GM12891 (cell line): ENCODE data around the gene DCC.

Source experiments
- DNase-seq: peaks from one replicate; pipeline ENCODE4 v3.0.0; 2011; ENCODE audit warnings: low spot score; ENCODE audit not compliant: insufficient read length
- FAIRE-seq: peaks from 2 replicates; lab custom pipeline; 2011; peaks lifted over from hg19 to GRCh38; lab: Jason Lieb, UNC
- PAX5 ChIP-seq: IDR thresholded peaks from 2 replicates; pipeline ENCODE4 v1.6.1; 2011; ENCODE audit warnings: low read length, moderate library complexity, mild to moderate bottlenecking; ENCODE audit not compliant: insufficient read depth, severe bottlenecking
- POLR2A ChIP-seq: IDR thresholded peaks from 2 replicates; pipeline ENCODE4 v1.6.1; 2011; ENCODE audit warnings: low read depth, low read length, control low read depth
- POLR2AphosphoS5 ChIP-seq: IDR thresholded peaks from 2 replicates; pipeline ENCODE4 v1.6.1; 2011; ENCODE audit warnings: low read depth, low read length, control low read depth
- POU2F2 ChIP-seq: IDR thresholded peaks from 2 replicates; pipeline ENCODE4 v1.6.1; 2011; ENCODE audit warnings: low read depth, mild to moderate bottlenecking, control low read depth, low read length, moderate library complexity
- SPI1 ChIP-seq: IDR thresholded peaks from 2 replicates; pipeline ENCODE4 v1.6.1; 2011; ENCODE audit warnings: low read depth, low read length, control low read depth
- TAF1 ChIP-seq: IDR thresholded peaks from 2 replicates; pipeline ENCODE4 v1.6.1; 2011; ENCODE audit warnings: low read depth, low read length, control low read depth

DCC gene

GRCh38 chr18:52694804-52695203 lies 354.8 kb downstream of the DCC start:
- TF ChIP-seq POLR2AphosphoS5 = no peak
- TF ChIP-seq PAX5 = no peak
- TF ChIP-seq TAF1 = no peak
- DNase-seq (no peak), FAIRE-seq (no peak)

DNA sequence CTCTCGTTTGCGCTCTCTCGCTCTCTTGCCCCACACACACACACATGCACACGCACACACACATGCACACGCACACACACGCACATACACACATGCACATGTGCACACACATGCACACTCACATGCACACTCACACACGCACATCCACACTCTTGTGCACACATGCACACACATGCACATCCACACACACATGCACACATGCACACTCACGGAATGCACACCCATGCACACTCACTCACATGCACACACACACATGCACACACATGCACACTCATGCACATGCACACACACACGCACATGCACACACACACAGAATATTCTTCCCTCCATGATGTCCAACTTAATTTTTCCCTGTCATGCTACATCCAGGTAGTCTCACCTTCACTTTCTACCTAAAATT lies 360.1 kb downstream of the DCC start:
- DNase-seq (no peak), FAIRE-seq (no peak)
- TF ChIP-seq POLR2A (no peak), POU2F2 (no peak), SPI1 (no peak), POLR2AphosphoS5 (no peak), TAF1 (no peak), PAX5 (no peak)

GRCh38 chr18:52700816-52701215 lies 360.8 kb downstream of the DCC start:
- DNase-seq (no peak), FAIRE-seq (no peak)
- TF ChIP-seq SPI1 = no peak
- TF ChIP-seq POLR2AphosphoS5 = no peak
- TF ChIP-seq POLR2A = no peak
- TF ChIP-seq TAF1 = no peak
- TF ChIP-seq POU2F2 = no peak
- no peak for TF ChIP-seq PAX5

- no peak for TF ChIP-seq POU2F2
- TF ChIP-seq POLR2A = no peak
- TF ChIP-seq SPI1 = no peak
- no peak for TF ChIP-seq TAF1
- TF ChIP-seq PAX5 = no peak
- no peak for TF ChIP-seq POLR2AphosphoS5
- DNase-seq (no peak), FAIRE-seq (no peak)
Measured at GRCh38 chr18:52701219-52701935, 361.4 kb downstream of the DCC start.

GRCh38 chr18:52715421-52715820 lies 375.4 kb downstream of the DCC start:
- FAIRE-seq (no peak), DNase-seq (no peak)
- TF ChIP-seq POU2F2 (no peak), POLR2A (no peak), SPI1 (no peak), PAX5 (no peak), TAF1 (no peak), POLR2AphosphoS5 (no peak)

- no peak for FAIRE-seq
- TF ChIP-seq SPI1 (no peak), PAX5 (no peak), POLR2A (no peak), POLR2AphosphoS5 (no peak), TAF1 (no peak), POU2F2 (no peak)
- DNase-seq = no peak
Measured at GRCh38 chr18:52715991-52716390, 376.0 kb downstream of the DCC start.

- DNase-seq (no peak), FAIRE-seq (no peak)
- TF ChIP-seq TAF1 (no peak), POLR2A (no peak), SPI1 (no peak)
Measured at GRCh38 chr18:52716973-52717372, 377.0 kb downstream of the DCC start.

GRCh38 chr18:52722904-52723303 lies 382.9 kb downstream of the DCC start:
- DNase-seq (no peak), FAIRE-seq (no peak)
- TF ChIP-seq PAX5 = no peak
- no peak for TF ChIP-seq POU2F2

GRCh38 chr18:52723550-52723970 lies 383.6 kb downstream of the DCC start:
- DNase-seq (no peak), FAIRE-seq (no peak)
- no peak for TF ChIP-seq TAF1
- no peak for TF ChIP-seq SPI1
- no peak for TF ChIP-seq POLR2AphosphoS5
- no peak for TF ChIP-seq POLR2A
- no peak for TF ChIP-seq POU2F2
- no peak for TF ChIP-seq PAX5

- DNase-seq (no peak), FAIRE-seq (no peak)
- TF ChIP-seq POLR2A = no peak
- no peak for TF ChIP-seq POLR2AphosphoS5
- TF ChIP-seq PAX5 = no peak
- TF ChIP-seq SPI1 = no peak
- TF ChIP-seq POU2F2 = no peak
- TF ChIP-seq TAF1 = no peak
Measured at GRCh38 chr18:52730972-52731619, 391.1 kb downstream of the DCC start.
